GM12891 (cell line): ENCODE measurements around the gene NIT1.

ENCODE experiments used
- DNase-seq: peaks from one replicate; pipeline ENCODE4 v3.0.0; 2011; ENCODE audit warnings: low spot score; ENCODE audit not compliant: insufficient read length
- FAIRE-seq: peaks from 2 replicates; lab custom pipeline; 2011; peaks lifted over from hg19 to GRCh38; lab: Jason Lieb, UNC
- PAX5 ChIP-seq: IDR thresholded peaks from 2 replicates; pipeline ENCODE4 v1.6.1; 2011; ENCODE audit warnings: low read length, moderate library complexity, mild to moderate bottlenecking; ENCODE audit not compliant: insufficient read depth, severe bottlenecking
- POLR2A ChIP-seq: IDR thresholded peaks from 2 replicates; pipeline ENCODE4 v1.6.1; 2011; ENCODE audit warnings: low read depth, low read length, control low read depth
- POLR2AphosphoS5 ChIP-seq: IDR thresholded peaks from 2 replicates; pipeline ENCODE4 v1.6.1; 2011; ENCODE audit warnings: low read depth, low read length, control low read depth
- POU2F2 ChIP-seq: IDR thresholded peaks from 2 replicates; pipeline ENCODE4 v1.6.1; 2011; ENCODE audit warnings: low read depth, mild to moderate bottlenecking, control low read depth, low read length, moderate library complexity
- SPI1 ChIP-seq: IDR thresholded peaks from 2 replicates; pipeline ENCODE4 v1.6.1; 2011; ENCODE audit warnings: low read depth, low read length, control low read depth
- TAF1 ChIP-seq: IDR thresholded peaks from 2 replicates; pipeline ENCODE4 v1.6.1; 2011; ENCODE audit warnings: low read depth, low read length, control low read depth

NIT1 gene

GRCh38 chr1:161121042-161121650, 3.2 kb downstream of the NIT1 start:
- DNase-seq: no peak
- TF ChIP-seq PAX5 (no peak), SPI1 (no peak), TAF1 (no peak), POLR2A (no peak), POLR2AphosphoS5 (no peak), POU2F2 (no peak)
- no peak for FAIRE-seq

- DNase-seq (no peak), FAIRE-seq (no peak)
Observed at GRCh38 chr1:161121834-161122233, 3.9 kb downstream of the NIT1 start.

GRCh38 chr1:161122967-161123366, 5.1 kb downstream of the NIT1 start:
- TF ChIP-seq POU2F2: no peak
- no peak for TF ChIP-seq POLR2A
- no peak for TF ChIP-seq TAF1
- no peak for TF ChIP-seq SPI1
- TF ChIP-seq PAX5: no peak
- no peak for TF ChIP-seq POLR2AphosphoS5
- no peak for DNase-seq
- no peak for FAIRE-seq

More at GRCh38 chr1:161121834-161122233, 3.9 kb downstream of the NIT1 start:
- TF ChIP-seq SPI1: peak; percentile 45; the same call in 1 of the 2 replicates
- TF ChIP-seq TAF1: no peak
- TF ChIP-seq PAX5: no peak

DNA sequence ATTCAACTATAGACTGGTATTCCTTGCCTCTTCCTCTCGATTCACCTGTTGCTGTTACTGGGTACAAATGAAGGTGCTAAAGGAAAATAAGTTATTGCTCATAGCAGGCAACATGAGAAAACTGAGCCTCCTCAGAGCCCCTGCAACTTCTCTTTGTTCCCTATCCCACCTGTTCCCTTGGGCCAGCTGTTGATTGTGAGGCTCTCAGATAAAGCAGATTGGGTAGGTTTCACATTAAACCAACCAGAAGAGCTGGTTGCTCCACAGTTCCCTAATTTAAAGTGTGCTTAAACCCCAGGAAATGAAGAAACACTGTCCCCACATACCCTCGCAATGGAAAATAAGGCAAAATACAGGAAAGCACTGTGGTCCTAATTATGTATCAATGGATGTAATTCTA, 9.7 kb downstream of the NIT1 start:
- TF ChIP-seq PAX5 (no peak), POLR2AphosphoS5 (no peak), POLR2A (no peak), SPI1 (no peak), POU2F2 (no peak)
- FAIRE-seq: no peak
- DNase-seq: no peak

DNA sequence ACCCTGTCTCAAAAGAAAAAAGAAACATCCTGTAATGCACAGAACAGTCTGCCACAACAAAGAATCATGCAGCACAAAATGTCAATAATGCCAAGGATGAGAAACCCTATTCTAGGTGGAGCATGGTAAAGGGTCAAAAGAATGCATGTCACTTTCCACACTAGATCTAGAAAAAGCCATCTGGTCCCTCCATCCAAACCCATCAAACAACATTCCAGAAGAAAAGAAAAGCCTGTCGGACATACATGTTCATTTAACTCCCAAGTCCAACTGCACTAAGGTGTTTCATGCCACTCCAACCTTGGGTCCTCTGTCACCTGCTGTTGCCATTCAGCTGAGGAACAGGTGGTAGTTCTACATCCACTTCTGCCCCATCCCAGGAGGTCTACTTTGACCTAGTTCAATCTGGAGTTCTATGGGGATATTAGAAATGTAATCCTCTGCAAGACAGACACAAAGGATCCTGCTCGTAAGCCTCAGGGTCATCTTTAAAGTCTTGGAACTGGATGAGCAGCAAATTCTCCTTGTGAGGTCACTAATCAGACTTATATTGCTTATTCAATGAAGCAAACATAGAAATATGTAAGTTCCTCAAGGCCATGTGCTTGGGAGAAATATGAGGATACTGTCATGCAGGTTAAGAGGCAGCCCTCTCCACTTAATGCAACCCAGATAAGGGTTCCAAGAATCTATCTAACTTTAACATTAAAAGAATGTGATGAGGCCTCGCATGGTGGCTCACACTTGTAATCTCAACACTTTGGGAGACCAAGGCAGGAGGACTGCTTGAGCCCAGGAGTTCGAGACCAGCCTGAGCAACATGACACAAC, 10.9 kb downstream of the NIT1 start:
- FAIRE-seq (no peak), DNase-seq (no peak)
- TF ChIP-seq SPI1: no peak
- no peak for TF ChIP-seq TAF1
- TF ChIP-seq PAX5: no peak
- no peak for TF ChIP-seq POLR2AphosphoS5
- no peak for TF ChIP-seq POU2F2
- no peak for TF ChIP-seq POLR2A

- DNase-seq (no peak), FAIRE-seq (no peak)
- TF ChIP-seq SPI1 (no peak), POLR2AphosphoS5 (no peak), PAX5 (no peak), TAF1 (no peak), POLR2A (no peak), POU2F2 (no peak)
Observed at GRCh38 chr1:161130266-161130665, 12.4 kb downstream of the NIT1 start.

GRCh38 chr1:161131523-161132409, 13.9 kb downstream of the NIT1 start:
- no peak for DNase-seq
- TF ChIP-seq POU2F2 (no peak), TAF1 (no peak), POLR2AphosphoS5 (no peak), SPI1 (no peak), POLR2A (no peak), PAX5 (no peak)
- no peak for FAIRE-seq

DNA sequence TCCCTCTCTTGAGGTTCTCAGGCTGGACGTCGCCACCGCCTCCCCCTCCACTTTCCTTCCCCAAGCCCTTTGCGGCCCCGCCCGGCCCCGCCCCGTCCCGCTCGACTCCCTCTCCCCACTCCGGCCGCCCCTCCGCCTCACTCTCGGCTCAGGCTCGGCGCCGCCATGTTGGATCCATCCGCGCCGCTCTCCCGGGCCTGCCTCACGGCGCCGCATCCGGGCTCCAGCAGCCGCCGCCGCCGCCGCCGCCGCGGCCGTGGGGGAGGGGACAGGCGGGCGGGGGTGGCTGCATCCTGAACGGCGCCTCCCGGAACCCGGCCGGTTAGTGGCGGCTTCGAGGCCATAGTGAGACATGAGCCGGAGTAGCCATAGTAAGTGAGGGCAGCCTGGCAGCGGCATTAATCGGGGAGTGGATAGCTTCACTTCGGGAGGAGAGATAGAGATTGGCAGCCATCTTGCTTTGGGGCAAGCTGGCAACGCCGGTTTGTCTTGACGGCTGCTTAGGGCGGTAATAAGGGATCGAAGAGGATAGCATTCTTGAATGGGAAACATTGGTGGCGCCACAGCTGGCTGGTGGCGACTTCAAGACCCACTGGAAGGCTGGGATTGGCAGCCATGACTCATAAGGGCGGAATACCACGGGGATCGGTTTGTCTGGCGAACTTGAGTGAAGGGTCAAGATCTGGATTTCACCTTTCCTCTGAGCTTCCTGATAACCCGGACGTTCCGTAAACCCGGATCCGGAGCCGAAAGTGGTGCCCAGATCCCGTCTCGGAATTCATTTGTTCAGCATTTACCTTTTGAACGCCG, 14.7 kb downstream of the NIT1 start, which contains the start of gene DEDD:
DEDD (minus strand) TSS at position 258 of the 810 bp plus-strand sequence. CDS start 8,205 bp downstream, outside the sequence.
- FAIRE-seq (peak; percentile 85), DNase-seq (peak; percentile 89)
- TF ChIP-seq POU2F2: no peak
- TF ChIP-seq TAF1: 0 out of 2 replicates have a peak, but pooled peaks have one; percentile 11
